ENCODE data around the gene POLR1B. TPM values are rescaled to one million over a fixed set of nuclear protein-coding genes. Genes with fewer than 3 reads are reported as not detected.
"Not testable (repeated sequence)": the region's sequence is repeated elsewhere in the genome, so short reads cannot be mapped to it uniquely, and the experiment has no call there.

POLR1B gene
- total RNA-seq, 3 donors from 2014 or later = 10.1 to 18.3 (median 18.1) TPM

GRCh38 chr2:112516801-112517200 lies 25.5 kb upstream of the POLR1B start:
- no peaks in the 10 kb centered on the region for H3K36me3 ChIP-seq (ENCODE audit: low read depth)
- H3K4me3 ChIP-seq = no peak overlapping the region
- DNase-seq = no peak
- no peaks in the 10 kb centered on the region for H3K4me1 ChIP-seq (ENCODE audit: low read depth)
- ATAC-seq = no peak
- TF ChIP-seq, protein P1, sequence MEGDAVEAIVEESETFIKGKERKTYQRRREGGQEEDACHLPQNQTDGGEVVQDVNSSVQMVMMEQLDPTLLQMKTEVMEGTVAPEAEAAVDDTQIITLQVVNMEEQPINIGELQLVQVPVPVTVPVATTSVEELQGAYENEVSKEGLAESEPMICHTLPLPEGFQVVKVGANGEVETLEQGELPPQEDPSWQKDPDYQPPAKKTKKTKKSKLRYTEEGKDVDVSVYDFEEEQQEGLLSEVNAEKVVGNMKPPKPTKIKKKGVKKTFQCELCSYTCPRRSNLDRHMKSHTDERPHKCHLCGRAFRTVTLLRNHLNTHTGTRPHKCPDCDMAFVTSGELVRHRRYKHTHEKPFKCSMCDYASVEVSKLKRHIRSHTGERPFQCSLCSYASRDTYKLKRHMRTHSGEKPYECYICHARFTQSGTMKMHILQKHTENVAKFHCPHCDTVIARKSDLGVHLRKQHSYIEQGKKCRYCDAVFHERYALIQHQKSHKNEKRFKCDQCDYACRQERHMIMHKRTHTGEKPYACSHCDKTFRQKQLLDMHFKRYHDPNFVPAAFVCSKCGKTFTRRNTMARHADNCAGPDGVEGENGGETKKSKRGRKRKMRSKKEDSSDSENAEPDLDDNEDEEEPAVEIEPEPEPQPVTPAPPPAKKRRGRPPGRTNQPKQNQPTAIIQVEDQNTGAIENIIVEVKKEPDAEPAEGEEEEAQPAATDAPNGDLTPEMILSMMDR (IDR thresholded peaks at IDR 0.05) = no peak
- intact Hi-C loops (cut with DNase I, micrococcal nuclease) = no loop called here
- no peaks in the 10 kb centered on the region for H3K9me3 ChIP-seq

GRCh38 chr2:112518807-112519206 lies 23.5 kb upstream of the POLR1B start:
- Histone ChIP-seq H3K4me1 (ENCODE audit: low read depth) (no peaks in the 10 kb centered on the region), H3K9me3 (no peaks in the 10 kb centered on the region), H3K36me3 (ENCODE audit: low read depth) (no peaks in the 10 kb centered on the region), H3K4me3 (no peak overlapping the region)
- DNase-seq (no peak), ATAC-seq (no peak)
- TF ChIP-seq, protein P1 (IDR thresholded peaks at IDR 0.05) = no peak
- intact Hi-C loops (cut with DNase I, micrococcal nuclease) = no loop called here

- H3K9me3 ChIP-seq = no peaks in the 10 kb centered on the region
- no peaks in the 10 kb centered on the region for H3K36me3 ChIP-seq (ENCODE audit: low read depth)
- DNase-seq = no peak
- no peak overlapping the region for H3K4me3 ChIP-seq
- TF ChIP-seq, protein P1 (IDR thresholded peaks at IDR 0.05) = no peak
- no peaks in the 10 kb centered on the region for H3K4me1 ChIP-seq (ENCODE audit: low read depth)
- no peak for ATAC-seq
- intact Hi-C loops (cut with DNase I, micrococcal nuclease) = no loop called here
Observed at GRCh38 chr2:112519506-112519905, 22.8 kb upstream of the POLR1B start.

DNA sequence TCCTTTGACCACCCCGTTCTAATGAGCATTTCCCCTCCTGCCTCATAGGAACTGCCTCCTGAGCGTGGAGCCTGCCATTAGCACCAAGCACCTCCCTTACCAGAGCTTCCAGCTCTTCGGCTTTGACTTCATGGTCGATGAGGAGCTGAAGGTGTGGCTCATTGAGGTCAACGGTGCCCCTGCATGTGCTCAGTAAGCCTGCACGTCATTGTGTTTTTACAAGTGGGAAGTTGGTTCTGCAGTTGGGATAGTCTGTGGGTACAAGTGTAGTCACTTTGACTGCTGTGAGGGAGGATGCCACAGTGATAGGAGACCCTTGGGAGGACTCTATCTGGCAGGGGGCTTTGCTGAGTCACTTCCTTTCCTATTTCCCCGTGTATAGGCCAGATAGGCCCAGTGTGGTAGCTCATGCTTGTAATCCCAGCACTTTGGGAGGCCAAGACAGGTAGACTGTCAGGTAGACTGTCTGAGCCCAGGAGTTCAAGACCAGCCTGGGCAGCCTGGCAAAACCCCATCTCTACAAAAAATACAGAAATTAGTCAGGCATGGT lies 22.0 kb upstream of the POLR1B start:
- ATAC-seq (no peak), DNase-seq (no peak)
- no peaks in the 10 kb centered on the region for H3K9me3 ChIP-seq
- no peak overlapping the region for H3K4me3 ChIP-seq
- H3K4me1 ChIP-seq (ENCODE audit: low read depth) = no peaks in the 10 kb centered on the region
- intact Hi-C loops (cut with DNase I, micrococcal nuclease) = no loop called here
- no peaks in the 10 kb centered on the region for H3K36me3 ChIP-seq (ENCODE audit: low read depth)
- TF ChIP-seq, protein P1 (IDR thresholded peaks at IDR 0.05) = no peak

DNA sequence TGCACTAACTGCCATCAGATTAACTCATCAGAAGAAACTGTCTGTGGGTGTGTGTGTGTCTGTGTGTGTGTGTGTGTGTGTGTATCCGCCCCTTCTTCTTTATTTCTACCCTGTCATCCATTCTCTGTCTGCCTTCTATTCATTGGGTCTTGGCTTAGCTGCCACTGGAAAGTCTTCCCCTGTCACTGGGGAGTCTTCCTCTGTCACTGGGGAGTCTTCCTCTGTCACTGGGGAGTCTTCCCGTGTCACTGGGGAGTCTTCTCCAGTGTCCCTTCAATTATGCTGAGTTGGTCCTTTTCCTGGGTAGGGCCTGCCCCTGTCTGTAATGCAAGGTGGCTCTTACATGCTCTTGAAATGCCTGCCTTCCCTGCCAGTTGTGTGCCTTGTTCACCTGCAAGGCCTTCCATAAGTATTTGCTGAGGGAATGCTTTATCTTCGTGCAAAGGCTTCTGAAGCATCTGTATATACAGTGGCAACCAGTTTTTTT lies 18.9 kb upstream of the POLR1B start:
- no peaks in the 10 kb centered on the region for H3K36me3 ChIP-seq (ENCODE audit: low read depth)
- DNase-seq (no peak), ATAC-seq (no peak)
- no peak overlapping the region for H3K4me3 ChIP-seq
- intact Hi-C loops (cut with DNase I, micrococcal nuclease) = no loop called here
- no peaks in the 10 kb centered on the region for H3K9me3 ChIP-seq
- H3K4me1 ChIP-seq (ENCODE audit: low read depth) = no peaks in the 10 kb centered on the region
- TF ChIP-seq, protein P1 (IDR thresholded peaks at IDR 0.05) = no peak

DNA sequence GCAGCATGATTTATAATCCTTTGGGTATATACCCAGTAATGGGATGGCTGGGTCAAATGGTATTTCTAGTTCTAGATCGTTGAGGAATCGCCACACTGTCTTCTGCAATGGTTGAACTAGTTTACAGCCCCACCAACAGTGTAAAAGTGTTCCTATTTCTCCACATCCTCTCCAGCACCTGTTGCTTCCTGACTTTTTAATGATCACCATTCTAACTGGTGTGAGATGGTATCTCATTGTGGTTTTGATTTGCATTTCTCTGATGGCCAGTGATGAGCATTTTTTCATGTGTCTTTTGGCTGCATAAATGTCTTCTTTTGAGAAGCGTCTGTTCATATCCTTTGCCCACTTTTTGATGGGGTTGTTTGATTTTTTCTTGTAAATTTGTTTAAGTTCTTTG lies 18.0 kb upstream of the POLR1B start:
- H3K4me1 ChIP-seq (ENCODE audit: low read depth); H3K36me3 ChIP-seq (ENCODE audit: low read depth); H3K4me3 ChIP-seq; intact Hi-C loops (cut with DNase I, micrococcal nuclease); DNase-seq; H3K9me3 ChIP-seq; ATAC-seq: not testable (repeated sequence)

Data from mucosa of descending colon (tissue), 3 donors.